DOHH2 (cell line): ENCODE results near the gene KLK6.
A peak's percentile ranks its signal among the peaks of the same experiment; 100 is the strongest.

Experiments used
- H3F3A ChIP-seq: fragments of 200-600 bp; sonication (generic), shearing (Covaris generic); 2 replicates; pipeline ENCODE4 v1.6.0; 2016; ENCODE audit warnings: antibody characterized with exemption, mild to moderate bottlenecking; ENCODE audit not compliant: control insufficient read depth, insufficient read depth
- H3K27ac ChIP-seq: fragments of 200-600 bp; sonication (generic); 2 replicates; pipeline ENCODE4 v1.5.1; 2014; ENCODE audit warnings: low read depth, mild to moderate bottlenecking, low read length, moderate library complexity
- H3K27me3 ChIP-seq: fragments of 200-600 bp; sonication (generic); 2 replicates; pipeline ENCODE4 v1.6.1; 2014; ENCODE audit warnings: mild to moderate bottlenecking, low read length, mixed read lengths; ENCODE audit not compliant: control insufficient read depth
- H3K36me3 ChIP-seq: fragments of 200-600 bp; sonication (generic); 2 replicates; pipeline ENCODE4 v1.6.1; 2014; ENCODE audit warnings: mild to moderate bottlenecking, low read length, moderate library complexity, mixed read lengths; ENCODE audit not compliant: control insufficient read depth
- H3K4me1 ChIP-seq: fragments of 200-600 bp; sonication (generic); 2 replicates; pipeline ENCODE4 v1.6.1; 2014; ENCODE audit warnings: mild to moderate bottlenecking, low read length, mixed read lengths; ENCODE audit not compliant: control insufficient read depth
- H3K4me2 ChIP-seq: fragments of 200-600 bp; sonication (generic); 2 replicates; pipeline ENCODE4 v1.6.0; 2014; ENCODE audit warnings: mild to moderate bottlenecking, low read length, moderate library complexity
- H3K4me3 ChIP-seq: fragments of 200-600 bp; sonication (generic); 2 replicates; pipeline ENCODE4 v1.5.1; 2014; ENCODE audit warnings: mild to moderate bottlenecking, low read length, mixed read lengths
- H3K79me2 ChIP-seq: fragments of 200-600 bp; sonication (generic); 2 replicates; pipeline ENCODE4 v1.6.1; 2014; ENCODE audit warnings: mild to moderate bottlenecking, low read length, mixed read lengths; ENCODE audit not compliant: control insufficient read depth
- H3K9me2 ChIP-seq: fragments of 200-600 bp; sonication (generic); replicated peaks from 2 replicates; pipeline ENCODE4 v1.6.1; 2014; ENCODE audit warnings: mild to moderate bottlenecking, low read length, mixed read lengths; ENCODE audit not compliant: control insufficient read depth
- H3K9me3 ChIP-seq: fragments of 200-600 bp; sonication (generic); 2 replicates; pipeline ENCODE4 v1.6.1; 2014; ENCODE audit warnings: antibody characterized with exemption, low read length, mixed read lengths; ENCODE audit not compliant: control insufficient read depth, insufficient read depth
- H4K20me1 ChIP-seq: fragments of 200-600 bp; sonication (generic); 2 replicates; pipeline ENCODE4 v1.6.0; 2014; ENCODE audit warnings: low read depth, mild to moderate bottlenecking, antibody characterized with exemption, low read length, moderate library complexity; ENCODE audit not compliant: control insufficient read depth, insufficient read depth
- EZH2phosphoT487 ChIP-seq: fragments of 200-600 bp; sonication (generic); IDR thresholded peaks from 2 replicates; pipeline ENCODE4 v1.6.1; 2017; ENCODE audit warnings: borderline replicate concordance, mild to moderate bottlenecking, antibody characterized with exemption, low read length, moderate library complexity, mixed read lengths
- TF ChIP-seq, protein P1 (sequence below): fragments of 200-600 bp; sonication (generic); IDR thresholded peaks from one replicate; pipeline ENCODE4 v1.5.1; 2014; ENCODE audit warnings: antibody characterized with exemption, mild to moderate bottlenecking, low read depth, low read length; ENCODE audit not compliant: poor library complexity, severe bottlenecking

Gene KLK6

DNA sequence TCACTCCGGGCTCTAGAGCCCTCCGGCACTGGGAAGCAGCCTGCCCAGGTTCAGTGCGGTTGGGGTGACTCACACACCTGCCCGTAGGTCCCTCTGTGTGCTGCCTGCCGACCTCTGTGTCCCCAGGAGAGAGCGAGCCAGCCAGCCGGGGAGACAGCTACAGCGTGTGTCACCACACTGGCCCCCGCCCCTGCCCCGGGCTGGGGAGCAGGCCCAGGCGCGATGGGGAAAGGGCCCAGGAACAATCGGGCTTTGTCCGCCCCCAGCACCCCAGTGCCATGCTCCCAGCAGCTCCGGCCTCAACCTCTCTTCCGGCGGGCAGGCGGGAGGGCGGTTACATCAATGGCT is at the start of gene KLK6:
Gene KLK6, minus strand, starts transcription at position 179 of the 348 bp plus-strand sequence. CDS start 1,487 bp downstream, outside the sequence.
- Histone ChIP-seq H3K79me2 (no peaks in the 10 kb centered on the region), H3K9me3 (no peaks in the 10 kb centered on the region), H3K9me2 (no peaks in the 10 kb centered on the region), H3K4me3 (no peak within 1 kb of the TSS), H3K4me2 (no peak within 1 kb of the TSS), H3K27me3 (no peaks in the 10 kb centered on the region), H3K27ac (no peak within 1 kb of the TSS), H4K20me1 (no peaks in the 10 kb centered on the region), H3K4me1 (no peaks in the 10 kb centered on the region), H3K36me3 (no peaks in the 10 kb centered on the region), H3F3A (no peaks in the 10 kb centered on the region)
- TF ChIP-seq, protein P1, sequence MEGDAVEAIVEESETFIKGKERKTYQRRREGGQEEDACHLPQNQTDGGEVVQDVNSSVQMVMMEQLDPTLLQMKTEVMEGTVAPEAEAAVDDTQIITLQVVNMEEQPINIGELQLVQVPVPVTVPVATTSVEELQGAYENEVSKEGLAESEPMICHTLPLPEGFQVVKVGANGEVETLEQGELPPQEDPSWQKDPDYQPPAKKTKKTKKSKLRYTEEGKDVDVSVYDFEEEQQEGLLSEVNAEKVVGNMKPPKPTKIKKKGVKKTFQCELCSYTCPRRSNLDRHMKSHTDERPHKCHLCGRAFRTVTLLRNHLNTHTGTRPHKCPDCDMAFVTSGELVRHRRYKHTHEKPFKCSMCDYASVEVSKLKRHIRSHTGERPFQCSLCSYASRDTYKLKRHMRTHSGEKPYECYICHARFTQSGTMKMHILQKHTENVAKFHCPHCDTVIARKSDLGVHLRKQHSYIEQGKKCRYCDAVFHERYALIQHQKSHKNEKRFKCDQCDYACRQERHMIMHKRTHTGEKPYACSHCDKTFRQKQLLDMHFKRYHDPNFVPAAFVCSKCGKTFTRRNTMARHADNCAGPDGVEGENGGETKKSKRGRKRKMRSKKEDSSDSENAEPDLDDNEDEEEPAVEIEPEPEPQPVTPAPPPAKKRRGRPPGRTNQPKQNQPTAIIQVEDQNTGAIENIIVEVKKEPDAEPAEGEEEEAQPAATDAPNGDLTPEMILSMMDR = no peak
- no peak for TF ChIP-seq EZH2phosphoT487

DNA sequence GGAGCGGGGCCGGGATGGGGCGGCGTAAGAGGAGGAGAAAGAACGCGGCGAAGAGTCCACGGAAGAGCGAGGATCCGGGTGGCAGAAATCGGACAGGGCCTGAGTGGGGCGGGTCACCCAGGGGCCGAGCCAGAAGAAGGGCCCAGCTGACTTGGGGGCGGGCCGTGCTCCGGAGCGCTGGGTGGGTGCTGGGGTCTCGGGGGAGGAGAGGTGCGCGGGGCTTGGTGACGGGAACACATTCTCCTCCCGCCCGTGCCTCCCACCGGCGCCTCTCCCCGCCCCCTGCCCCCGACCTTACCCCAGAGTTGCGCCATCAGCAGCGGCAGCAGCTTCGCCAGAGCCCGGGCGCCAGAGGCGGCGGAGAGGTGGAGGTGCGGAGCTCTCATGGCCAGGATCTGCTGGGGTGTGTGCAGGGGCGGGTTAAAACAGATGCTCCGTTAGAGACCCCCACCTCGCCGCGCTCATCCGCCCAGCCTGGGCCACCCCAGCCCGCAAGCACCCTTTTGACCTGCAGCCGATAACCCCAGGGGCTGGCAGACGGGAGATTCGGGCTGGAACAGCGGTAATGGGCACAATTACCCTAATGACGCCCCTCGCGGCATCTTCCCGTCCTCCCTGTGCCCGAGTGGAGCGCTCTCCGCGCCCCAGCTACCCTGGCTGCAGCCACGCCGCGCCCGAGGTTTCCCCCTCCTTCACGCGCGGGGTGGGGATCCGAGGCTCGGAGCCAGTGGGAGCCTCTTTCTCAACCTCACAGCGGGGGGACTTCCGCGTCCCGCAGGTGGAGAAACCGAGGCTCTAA is 49.6 kb upstream of the KLK6 start:
- no peaks in the 10 kb centered on the region for H3K27me3 ChIP-seq
- no peaks in the 10 kb centered on the region for H3K4me1 ChIP-seq
- no peaks in the 10 kb centered on the region for H4K20me1 ChIP-seq
- no peak overlapping the region for H3K27ac ChIP-seq
- no peaks in the 10 kb centered on the region for H3K9me2 ChIP-seq
- H3K9me3 ChIP-seq = no peaks in the 10 kb centered on the region
- no peak overlapping the region for H3K4me2 ChIP-seq
- H3K4me3 ChIP-seq = no peak overlapping the region
- no peaks in the 10 kb centered on the region for H3K36me3 ChIP-seq
- H3F3A ChIP-seq = no peaks in the 10 kb centered on the region
- no peaks in the 10 kb centered on the region for H3K79me2 ChIP-seq
- TF ChIP-seq, protein P1 = no peak
- no peak for TF ChIP-seq EZH2phosphoT487

DNA sequence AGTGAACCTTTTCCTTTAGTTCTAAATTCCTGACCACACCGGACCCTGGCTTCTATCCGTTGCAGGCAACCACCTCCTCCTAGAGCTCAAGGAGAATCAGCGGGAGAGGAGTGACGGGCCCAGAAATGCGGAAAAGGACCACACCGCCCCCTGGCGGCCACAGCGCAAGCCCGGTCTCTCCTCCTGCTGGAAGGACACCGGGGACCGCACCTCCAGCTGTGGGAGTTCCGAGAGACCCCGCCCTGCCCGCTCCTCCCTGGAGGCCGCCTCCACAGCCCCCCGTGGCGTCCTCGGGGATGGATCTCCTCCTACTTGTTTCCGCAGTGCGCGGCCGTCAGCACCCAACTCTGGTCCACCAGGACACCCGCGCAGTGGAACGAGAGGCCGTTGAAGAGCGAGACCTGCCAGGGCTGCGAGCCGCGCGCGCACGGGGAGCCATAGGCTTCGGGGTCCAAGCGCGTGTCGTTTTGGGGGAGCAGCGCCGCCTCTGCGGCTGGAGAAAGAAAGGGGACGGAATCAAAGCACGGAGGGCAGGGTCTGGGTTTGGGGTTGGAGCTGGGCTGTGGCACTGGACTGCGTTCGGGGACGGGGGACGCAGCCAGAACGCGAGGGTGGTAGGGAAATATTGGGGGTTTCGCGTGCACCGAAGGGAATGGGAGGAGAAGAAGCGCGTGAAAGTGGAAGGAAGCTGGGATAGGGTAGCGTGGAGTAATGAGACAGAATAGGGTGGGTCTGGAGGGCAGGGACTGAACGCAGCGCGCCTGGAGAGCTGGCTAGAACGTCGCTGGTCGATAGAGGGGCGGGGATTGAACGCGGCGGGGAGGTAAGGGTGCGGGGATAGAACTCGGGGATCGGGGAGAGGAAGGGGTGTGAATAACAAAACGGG is 47.6 kb upstream of the KLK6 start:
- no peaks in the 10 kb centered on the region for H3K9me2 ChIP-seq
- H3K4me3 ChIP-seq = no peak overlapping the region
- no peak for TF ChIP-seq EZH2phosphoT487
- TF ChIP-seq, protein P1 = peak; percentile 68
- H3K36me3 ChIP-seq = no peaks in the 10 kb centered on the region
- H3K9me3 ChIP-seq = no peaks in the 10 kb centered on the region
- H3F3A ChIP-seq = no peaks in the 10 kb centered on the region
- no peak overlapping the region for H3K4me2 ChIP-seq
- no peaks in the 10 kb centered on the region for H3K27me3 ChIP-seq
- no peaks in the 10 kb centered on the region for H3K4me1 ChIP-seq
- H3K79me2 ChIP-seq = no peaks in the 10 kb centered on the region
- H3K27ac ChIP-seq = no peak overlapping the region
- no peaks in the 10 kb centered on the region for H4K20me1 ChIP-seq
